GM23338 (cell line): Measurements from ENCODE around the gene MUL1. TPM values are rescaled to one million over a fixed set of nuclear protein-coding genes. Genes with fewer than 3 reads are reported as not detected.

Experiments
- ATAC-seq: fragments of 200-7000 bp; cut with Tn5 transposase; 3 replicates; pipeline ENCODE4 v1.9.1; 2020
- DNase-seq: peaks from one replicate; pipeline ENCODE4 v3.0.0-alpha.2; 2015; ENCODE audit warnings: low spot score
- H2AFZ ChIP-seq: fragments of 200-600 bp; sonication (generic); 2 replicates; pipeline ENCODE4 v1.8.0; 2016; ENCODE audit warnings: antibody characterized with exemption, mild to moderate bottlenecking, moderate library complexity
- H3F3A ChIP-seq: fragments of 200-600 bp; sonication (generic); replicated peaks from 2 replicates; pipeline ENCODE4 v1.8.0; 2017; ENCODE audit warnings: antibody characterized with exemption, mixed run types, low read depth
- H3K27ac ChIP-seq: fragments of 200-600 bp; sonication (generic); 2 replicates; pipeline ENCODE4 v1.6.1; 2016; ENCODE audit warnings: low read depth
- H3K27me3 ChIP-seq: fragments of 200-600 bp; sonication (generic); 2 replicates; pipeline ENCODE4 v1.8.0; 2016; ENCODE audit warnings: mild to moderate bottlenecking, mixed run types, moderate library complexity; ENCODE audit not compliant: insufficient read depth
- H3K36me3 ChIP-seq: fragments of 200-600 bp; sonication (generic); 2 replicates; pipeline ENCODE4 v1.8.0; 2016; ENCODE audit warnings: mild to moderate bottlenecking; ENCODE audit not compliant: insufficient read depth
- H3K4me1 ChIP-seq: fragments of 200-600 bp; sonication (generic); 2 replicates; pipeline ENCODE4 v1.8.0; 2016; ENCODE audit warnings: mild to moderate bottlenecking, moderate library complexity; ENCODE audit not compliant: insufficient read depth
- H3K4me2 ChIP-seq: fragments of 200-600 bp; sonication (generic); 2 replicates; pipeline ENCODE4 v1.7.1; 2017; ENCODE audit warnings: mixed run types
- H3K4me3 ChIP-seq: fragments of 200-600 bp; sonication (generic); 2 replicates; pipeline ENCODE4 v1.6.1; 2016; ENCODE audit warnings: mixed run types
- H3K79me2 ChIP-seq: fragments of 200-600 bp; sonication (generic); replicated peaks from 2 replicates; pipeline ENCODE4 v1.8.0; 2017; ENCODE audit warnings: mild to moderate bottlenecking; ENCODE audit not compliant: insufficient read depth
- H3K9me2 ChIP-seq: fragments of 200-600 bp; sonication (generic); 2 replicates; pipeline ENCODE4 v1.8.0; 2017; ENCODE audit not compliant: insufficient read depth
- H4K20me1 ChIP-seq: fragments of 200-600 bp; sonication (generic); replicated peaks from 2 replicates; pipeline ENCODE4 v1.8.0; 2017; ENCODE audit warnings: mild to moderate bottlenecking; ENCODE audit not compliant: insufficient read depth
- H3K27ac Mint-ChIP-seq: 2 replicates; pipeline ENCODE4 v1.8.0; 2020; ENCODE audit warnings: inconsistent platforms, mild to moderate bottlenecking, moderate library complexity, mixed read lengths
- H3K27me3 Mint-ChIP-seq: 3 replicates; pipeline ENCODE4 v1.8.0; 2022; ENCODE audit warnings: low read depth, mild to moderate bottlenecking, moderate library complexity, mixed read lengths, inconsistent platforms; ENCODE audit not compliant: insufficient read depth, poor library complexity
- H3K36me3 Mint-ChIP-seq: 3 replicates; pipeline ENCODE4 v1.8.0; 2021; ENCODE audit warnings: low read depth, mild to moderate bottlenecking, inconsistent platforms, moderate library complexity, mixed read lengths
- H3K4me1 Mint-ChIP-seq: 3 replicates; pipeline ENCODE4 v1.8.0; 2020; ENCODE audit warnings: mild to moderate bottlenecking, inconsistent platforms, mixed read lengths
- H3K4me3 Mint-ChIP-seq: 3 replicates; pipeline ENCODE4 v1.8.0; 2021; ENCODE audit warnings: moderate library complexity, mild to moderate bottlenecking, inconsistent platforms, mixed read lengths
- H3K9me3 Mint-ChIP-seq: 3 replicates; pipeline ENCODE4 v1.8.0; 2020; ENCODE audit warnings: moderate library complexity, mild to moderate bottlenecking, inconsistent platforms, mixed read lengths
- EZH2 ChIP-seq: fragments of 200-600 bp; sonication (generic); IDR thresholded peaks from one replicate; pipeline ENCODE4 v1.8.0; 2017; ENCODE audit warnings: antibody characterized with exemption, mild to moderate bottlenecking, low read depth; ENCODE audit not compliant: unreplicated experiment
- EZH2phosphoT487 ChIP-seq: fragments of 200-600 bp; sonication (generic); IDR thresholded peaks from one replicate; pipeline ENCODE4 v1.8.1; 2018; ENCODE audit warnings: antibody characterized with exemption; ENCODE audit not compliant: unreplicated experiment
- POLR2AphosphoS5 ChIP-seq: IDR thresholded peaks from 2 replicates; pipeline ENCODE4 v1.6.1; 2016; ENCODE audit warnings: antibody characterized with exemption, low read depth
- STAT1 ChIP-seq: IDR thresholded peaks from one replicate; pipeline ENCODE4 v1.6.1; 2016; ENCODE audit warnings: antibody characterized with exemption; ENCODE audit not compliant: unreplicated experiment
- ZNF331 ChIP-seq: fragments of 250-450 bp; sonication (Bioruptor Pico); IDR thresholded peaks from 2 replicates; pipeline ENCODE4 v1.5.0; 2020; ENCODE audit warnings: low read depth, mild to moderate bottlenecking, moderate library complexity
- polyA plus RNA-seq: library from polyadenylated mRNA; unstranded; fragments of >200 nt; fragmentation: Nextera tagmentation; extraction: Ambion mirVana; gene quantifications from 2 replicates; pipeline ENCODE4 v1.2.1, GENCODE V29; 2016
- total RNA-seq: library from RNA; depleted of rRNA; stranded (reverse); fragments of >200 nt; shearing (Covaris generic); gene quantifications from 2 replicates; pipeline ENCODE4 v1.2.3, GENCODE V29; 2014
- TF ChIP-seq, protein P1 (sequence below): IDR thresholded peaks from one replicate; pipeline ENCODE4 v1.6.1; 2018; ENCODE audit warnings: antibody characterized with exemption; ENCODE audit not compliant: unreplicated experiment

The MUL1 gene
- total and polyA plus RNA-seq, 2 experiments from 2014 or later = 8.9 to 26.2 TPM

DNA sequence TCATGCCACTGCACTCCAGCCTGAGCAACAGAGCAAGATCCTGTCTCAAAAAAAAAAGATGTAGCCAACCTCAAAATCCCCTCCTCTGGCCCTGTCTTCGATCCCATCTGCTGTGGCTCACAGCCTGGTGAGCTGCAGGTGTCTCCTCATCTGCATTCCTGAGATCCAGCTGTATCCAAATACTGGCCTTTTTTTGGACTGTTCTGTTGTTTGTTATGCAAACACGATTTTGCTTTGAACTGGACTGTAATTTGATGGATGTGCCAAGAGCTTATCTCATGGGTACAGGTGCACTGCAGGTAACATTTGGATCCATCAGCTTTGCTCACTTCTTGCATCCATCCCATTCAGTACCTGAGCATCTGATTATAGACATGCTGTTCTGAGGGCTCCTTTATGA is 30.3 kb upstream of the MUL1 start:
- no peaks in the 10 kb centered on the region for H3K36me3 ChIP-seq
- no peaks in the 10 kb centered on the region for H4K20me1 ChIP-seq
- no peaks in the 10 kb centered on the region for H3K27me3 ChIP-seq
- H3K9me2 ChIP-seq = no peaks in the 10 kb centered on the region
- Mint-ChIP-seq H3K27ac (no peak overlapping the region), H3K9me3 (no peaks in the 10 kb centered on the region), H3K36me3 (no peaks in the 10 kb centered on the region), H3K4me1 (0 out of 3 replicates have a peak, but pooled peaks cover 2% of the 10 kb centered on the region), H3K27me3 (peaks cover 14% of the 10 kb centered on the region), H3K4me3 (no peak overlapping the region)
- DNase-seq (no peak), ATAC-seq (no peak)
- H3K4me3 ChIP-seq = no peak overlapping the region
- no peak overlapping the region for H3K27ac ChIP-seq
- no peak overlapping the region for H2AFZ ChIP-seq
- H3K79me2 ChIP-seq = no peaks in the 10 kb centered on the region
- TF ChIP-seq POLR2AphosphoS5 = no peak
- no peak for TF ChIP-seq EZH2
- TF ChIP-seq STAT1 = no peak
- H3F3A ChIP-seq = no peaks in the 10 kb centered on the region
- H3K4me1 ChIP-seq = no peaks in the 10 kb centered on the region
- no peak overlapping the region for H3K4me2 ChIP-seq

DNA sequence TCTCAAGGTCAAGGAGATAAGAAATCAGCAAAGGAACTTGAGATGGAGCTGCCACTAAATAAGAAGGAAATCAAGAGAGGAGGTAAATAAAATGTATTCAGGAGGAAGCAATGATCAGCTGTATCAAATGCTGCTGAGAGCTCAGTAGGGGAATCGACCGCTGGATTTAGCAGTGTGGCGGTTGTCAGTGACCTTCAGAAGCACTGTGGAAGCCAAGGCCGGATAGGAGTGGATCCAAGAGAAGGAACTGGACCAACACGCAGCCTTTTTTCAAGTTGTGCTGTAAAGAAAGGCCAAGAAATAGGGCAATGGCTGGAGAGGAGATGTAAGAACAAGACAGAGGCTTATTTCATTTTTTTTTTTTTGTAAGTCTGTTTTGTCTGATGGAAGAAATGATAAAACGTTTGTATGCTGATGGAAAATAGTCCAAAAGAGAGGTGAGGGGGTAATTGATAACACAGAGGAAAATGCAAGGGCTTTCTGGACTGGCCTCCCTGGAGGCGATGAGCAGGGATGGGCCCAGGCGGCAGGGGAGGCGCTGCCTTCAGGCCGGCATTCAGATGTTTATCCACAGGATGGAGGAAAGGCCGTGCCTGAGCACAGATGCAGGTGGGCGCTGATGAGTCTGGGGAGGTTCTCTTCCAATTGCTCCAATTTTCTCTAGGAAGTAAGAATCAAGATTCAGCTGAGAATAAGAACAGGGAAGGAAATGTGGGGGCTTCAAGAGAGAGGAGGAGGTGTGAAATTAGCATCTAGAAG is 26.9 kb upstream of the MUL1 start:
- peaks cover 8% of the 10 kb centered on the region for H3K27me3 Mint-ChIP-seq
- H3K36me3 Mint-ChIP-seq = no peaks in the 10 kb centered on the region

More for the DNA sequence above, 26.9 kb upstream of the MUL1 start:
- Mint-ChIP-seq H3K27ac (no peak overlapping the region), H3K9me3 (no peaks in the 10 kb centered on the region), H3K4me3 (no peak overlapping the region), H3K4me1 (0 out of 3 replicates have a peak, but pooled peaks cover 2% of the 10 kb centered on the region)
- Histone ChIP-seq H3K36me3 (no peaks in the 10 kb centered on the region), H3K79me2 (no peaks in the 10 kb centered on the region), H2AFZ (no peak overlapping the region), H3F3A (no peaks in the 10 kb centered on the region), H3K27ac (no peak overlapping the region), H4K20me1 (no peaks in the 10 kb centered on the region), H3K4me2 (no peak overlapping the region), H3K4me3 (no peak overlapping the region), H3K4me1 (no peaks in the 10 kb centered on the region), H3K27me3 (no peaks in the 10 kb centered on the region), H3K9me2 (no peaks in the 10 kb centered on the region)
- DNase-seq (no peak), ATAC-seq (peak; percentile 73)
- no peak for TF ChIP-seq EZH2phosphoT487
- TF ChIP-seq ZNF331 (CRISPR knock-in tag) = no peak
- TF ChIP-seq, protein P1, sequence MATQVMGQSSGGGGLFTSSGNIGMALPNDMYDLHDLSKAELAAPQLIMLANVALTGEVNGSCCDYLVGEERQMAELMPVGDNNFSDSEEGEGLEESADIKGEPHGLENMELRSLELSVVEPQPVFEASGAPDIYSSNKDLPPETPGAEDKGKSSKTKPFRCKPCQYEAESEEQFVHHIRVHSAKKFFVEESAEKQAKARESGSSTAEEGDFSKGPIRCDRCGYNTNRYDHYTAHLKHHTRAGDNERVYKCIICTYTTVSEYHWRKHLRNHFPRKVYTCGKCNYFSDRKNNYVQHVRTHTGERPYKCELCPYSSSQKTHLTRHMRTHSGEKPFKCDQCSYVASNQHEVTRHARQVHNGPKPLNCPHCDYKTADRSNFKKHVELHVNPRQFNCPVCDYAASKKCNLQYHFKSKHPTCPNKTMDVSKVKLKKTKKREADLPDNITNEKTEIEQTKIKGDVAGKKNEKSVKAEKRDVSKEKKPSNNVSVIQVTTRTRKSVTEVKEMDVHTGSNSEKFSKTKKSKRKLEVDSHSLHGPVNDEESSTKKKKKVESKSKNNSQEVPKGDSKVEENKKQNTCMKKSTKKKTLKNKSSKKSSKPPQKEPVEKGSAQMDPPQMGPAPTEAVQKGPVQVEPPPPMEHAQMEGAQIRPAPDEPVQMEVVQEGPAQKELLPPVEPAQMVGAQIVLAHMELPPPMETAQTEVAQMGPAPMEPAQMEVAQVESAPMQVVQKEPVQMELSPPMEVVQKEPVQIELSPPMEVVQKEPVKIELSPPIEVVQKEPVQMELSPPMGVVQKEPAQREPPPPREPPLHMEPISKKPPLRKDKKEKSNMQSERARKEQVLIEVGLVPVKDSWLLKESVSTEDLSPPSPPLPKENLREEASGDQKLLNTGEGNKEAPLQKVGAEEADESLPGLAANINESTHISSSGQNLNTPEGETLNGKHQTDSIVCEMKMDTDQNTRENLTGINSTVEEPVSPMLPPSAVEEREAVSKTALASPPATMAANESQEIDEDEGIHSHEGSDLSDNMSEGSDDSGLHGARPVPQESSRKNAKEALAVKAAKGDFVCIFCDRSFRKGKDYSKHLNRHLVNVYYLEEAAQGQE = no peak
